K562 (cell line): ENCODE measurements around the gene MYCBPAP. TPM values are rescaled to one million over a fixed set of nuclear protein-coding genes. Genes with fewer than 3 reads are reported as not detected.
A peak's percentile ranks its signal among the peaks of the same experiment; 100 is the strongest.

Experiments used
- ATAC-seq: fragments of 200-7000 bp; cut with Tn5 transposase; 3 replicates; pipeline ENCODE4 v1.9.1; 2020; ENCODE audit warnings: moderate library complexity
- BruUV-seq: library from RNA; stranded (reverse); fragments of 400-500 nt; replicated peaks from 2 replicates; lab custom pipeline; 2021; lab: Mats Ljungman, UMichigan
- CTCF ChIA-PET: fragments of 300-600 bp; formaldehyde crosslinking; extraction: SDS; loops from one replicate; lab custom pipeline; 2021; ENCODE audit warnings: low intra/inter-chr PET ratio; lab: Yijun Ruan, JAX
- POLR2A ChIA-PET: fragments of 300-600, 350-650 bp; sonication (Branson Sonifier 250); formaldehyde crosslinking; extraction: SDS; loops from one replicate; lab custom pipeline; 2021; ENCODE audit warnings: antibody characterized with exemption, inconsistent platforms; lab: Yijun Ruan, JAX
- DNase-seq, 4 experiments: peaks; one replicate each; pipeline versions ENCODE4 v3.0.0 to v3.0.0-alpha.2; 2011 to 2018; ENCODE audit warnings: low spot score in 3 of 4, mixed read lengths in 3 of 4; ENCODE audit errors: extremely low read depth in 1 of 4
- FAIRE-seq: peaks from 2 replicates; lab custom pipeline; 2011; peaks lifted over from hg19 to GRCh38; lab: Jason Lieb, UNC
- H2AFZ ChIP-seq: 2 replicates; pipeline ENCODE4 v1.6.0; 2011; ENCODE audit warnings: low read depth, low read length, control low read depth, inconsistent platforms
- H3K27ac ChIP-seq: fragments of 200-600 bp; 3 replicates; pipeline ENCODE4 v1.8.0; 2011; ENCODE audit warnings: low read depth, mild to moderate bottlenecking, control low read depth, inconsistent platforms, low read length, moderate library complexity, mixed read lengths; ENCODE audit errors: extremely low read depth
- H3K27me3 ChIP-seq, 2 experiments: fragments of 300-600 bp in 1 of 2; 2 replicates in 1 of 2; 3 replicates in 1 of 2; pipeline versions ENCODE4 v1.6.0 to v1.8.0; 2011; ENCODE audit warnings: inconsistent platforms in 2 of 2, low read length in 2 of 2, mild to moderate bottlenecking in 1 of 2, mixed read lengths in 1 of 2, moderate library complexity in 1 of 2; ENCODE audit not compliant: control insufficient read depth in 2 of 2, insufficient read depth in 2 of 2
- H3K36me3 ChIP-seq: fragments of 300-600 bp; 3 replicates; pipeline ENCODE4 v1.8.0; 2011; ENCODE audit warnings: mild to moderate bottlenecking, low read length, inconsistent platforms; ENCODE audit not compliant: control insufficient read depth, insufficient read depth
- H3K4me1 ChIP-seq, 2 experiments: fragments of 200-600 bp in 1 of 2; replicated peaks in 1 of 2; 2 replicates in 1 of 2; 3 replicates in 1 of 2; pipeline versions ENCODE4 v1.5.1 to v1.8.0; 2011; ENCODE audit warnings: inconsistent platforms in 2 of 2, low read length in 2 of 2, mild to moderate bottlenecking in 1 of 2, mixed read lengths in 1 of 2, moderate library complexity in 1 of 2; ENCODE audit not compliant: control insufficient read depth in 2 of 2, insufficient read depth in 2 of 2
- H3K4me2 ChIP-seq: 2 replicates; pipeline ENCODE4 v1.6.1; 2011; ENCODE audit warnings: low read length, control low read depth, inconsistent platforms, mixed read lengths; ENCODE audit not compliant: insufficient read depth
- H3K4me3 ChIP-seq: fragments of 200-600 bp; sonication (generic), shearing (Covaris generic); 2 replicates; pipeline ENCODE4 v1.5.1; 2016; ENCODE audit warnings: control low read depth, inconsistent platforms
- H3K79me2 ChIP-seq: fragments of 200-600 bp; 3 replicates; pipeline ENCODE4 v1.8.0; 2011; ENCODE audit warnings: low read length, inconsistent platforms; ENCODE audit not compliant: control insufficient read depth, insufficient read depth
- H3K9ac ChIP-seq, 2 experiments: 2 replicates each; pipeline versions ENCODE4 v1.6.0 to v1.6.1; 2011; ENCODE audit warnings: low read depth in 2 of 2, low read length in 2 of 2, control low read depth in 1 of 2, inconsistent platforms in 1 of 2, mild to moderate bottlenecking in 1 of 2, mixed read lengths in 1 of 2; ENCODE audit not compliant: insufficient read depth in 1 of 2
- H3K9me1 ChIP-seq: one replicate; pipeline ENCODE4 v1.6.0; 2011; ENCODE audit warnings: inconsistent platforms, mild to moderate bottlenecking, low read length, moderate library complexity; ENCODE audit not compliant: control insufficient read depth, insufficient read depth
- H3K9me3 ChIP-seq: replicated peaks from 2 replicates; pipeline ENCODE4 v1.5.1; 2011; ENCODE audit warnings: low read depth, low read length, inconsistent platforms; ENCODE audit not compliant: control insufficient read depth, insufficient read depth
- H4K20me1 ChIP-seq: replicated peaks from 2 replicates; pipeline ENCODE4 v1.6.1; 2011; ENCODE audit warnings: low read length, inconsistent platforms, mixed read lengths; ENCODE audit not compliant: control insufficient read depth, insufficient read depth
- ARID2 ChIP-seq: fragments of 450-650 bp; IDR thresholded peaks from 2 replicates; pipeline ENCODE4 v1.6.1; 2017; ENCODE audit warnings: antibody characterized with exemption, mild to moderate bottlenecking
- CXXC5 ChIP-seq: fragments of 250-450 bp; sonication (Bioruptor Pico); IDR thresholded peaks from 2 replicates; pipeline ENCODE4 v1.8.0; 2022; ENCODE audit warnings: inconsistent platforms, mild to moderate bottlenecking, moderate library complexity
- HBP1 ChIP-seq: fragments of 450-650 bp; formaldehyde crosslinking; IDR thresholded peaks from 2 replicates; pipeline ENCODE4 v1.4.0; 2022; ENCODE audit warnings: missing genetic modification characterization
- OTX1 ChIP-seq: fragments of 450-650 bp; formaldehyde crosslinking; IDR thresholded peaks from 2 replicates; pipeline ENCODE4 v1.4.0; 2022; ENCODE audit warnings: mild to moderate bottlenecking
- PCBP2 ChIP-seq: fragments of 200-400 bp; formaldehyde crosslinking; IDR thresholded peaks from 2 replicates; pipeline ENCODE4 v1.6.1; 2018; ENCODE audit warnings: low read length, low read depth, mild to moderate bottlenecking, moderate library complexity; ENCODE audit not compliant: poor library complexity, severe bottlenecking
- RBM25 ChIP-seq: fragments of 200-400 bp; formaldehyde crosslinking; IDR thresholded peaks from 2 replicates; pipeline ENCODE4 v1.6.1; 2018; ENCODE audit warnings: low read length, low read depth, moderate library complexity; ENCODE audit not compliant: severe bottlenecking
- STAT6 ChIP-seq: sonication (generic); formaldehyde crosslinking; IDR thresholded peaks from 2 replicates; pipeline ENCODE4 v1.8.1; 2023; ENCODE audit warnings: mild to moderate bottlenecking, missing genetic modification reagents
- TSHZ1 ChIP-seq: fragments of 250-450 bp; sonication (Bioruptor Pico); IDR thresholded peaks from 2 replicates; pipeline ENCODE4 v1.4.0; 2020; ENCODE audit warnings: mild to moderate bottlenecking, moderate library complexity
- VEZF1 ChIP-seq: fragments of 200-800 bp; sonication (Bioruptor generic); IDR thresholded peaks from 2 replicates; pipeline ENCODE4 v1.6.1; 2017; ENCODE audit warnings: missing genetic modification characterization, missing compliant biosample characterization
- WGBS: fragments of 100-300 bp; shearing (Covaris generic); methylation state at CpG from one replicate; pipeline ENCODE4 v1.1.6; 2016; ENCODE audit warnings: low coverage, mixed read lengths; ENCODE audit not compliant: insufficient coverage; ENCODE audit errors: missing lambda C conversion rate; 5-methylcytosine and 5-hydroxymethylcytosine counted together
- in situ Hi-C: fragments of 300-500 bp; cut with MboI; formaldehyde crosslinking; loops from 4 replicates; pipeline ENCODE4 v1.15.0; 2018; ENCODE audit warnings: inconsistent platforms, mixed read lengths
- intact Hi-C: fragments of 100-400 bp; cut with micrococcal nuclease; formaldehyde crosslinking; loops from 2 replicates; pipeline ENCODE4 v1.14.2; 2022
- polyA plus RNA-seq, 8 experiments: library from polyadenylated mRNA; depleted of rRNA in 4 of 8; stranded (reverse) in 5 of 8; unstranded in 3 of 8; fragments of >200 nt; fragmentation: Nextera tagmentation in 2 of 8; fragmentation: Illumina TruSeq in 1 of 8; extraction: Ambion mirVana in 2 of 8; extraction: Trizol in 1 of 8; gene quantifications; 2 replicates each; pipeline versions ENCODE4 v1.2.1 to v1.2.3, GENCODE V29; 2011 to 2014; ENCODE audit warnings: inconsistent platforms in 1 of 8, missing spikeins in 1 of 8
- total RNA-seq, 7 experiments: library from RNA; depleted of rRNA in 6 of 7; stranded (reverse); fragments of >200 nt in 6 of 7; fragmentation: Illumina TruSeq in 2 of 7; extraction: Trizol in 2 of 7; gene quantifications; 2 replicates each; pipeline versions ENCODE4 v1.2.1 to v1.2.3, GENCODE V29; 2011 to 2021; ENCODE audit warnings: low replicate concordance in 1 of 7

MYCBPAP gene
- total and polyA plus RNA-seq, 9 of the 15 experiments (the other 6 are each of a cell fraction or from before 2014, with no cell fraction given): not detected

- no TSS peak for BruUV-seq
- no peak overlapping the region for H3K4me3 ChIP-seq
- 45% methylated on average over 42 of the region's 45 CpGs for WGBS
- H3K4me2 ChIP-seq: no peak overlapping the region
- ChIA-PET POLR2A (interaction anchor here (1.0 kb wide), 1 partner anchor 10 kb away, joined by 3 read pairs; no protein-coding TSS in a partner anchor), CTCF (no interaction called here)
- peaks cover 13% of the 10 kb centered on the region; the same call in 1 of the 2 replicates for H4K20me1 ChIP-seq
- peaks cover 0 to 58% of the 10 kb centered on the region in 2 experiments; a peak in 3 of 5 replicates for H3K4me1 ChIP-seq
- in situ Hi-C loops: no loop called here
- no peaks in the 10 kb centered on the region for H3K9me1 ChIP-seq
- FAIRE-seq (no peak), DNase-seq (no peak), ATAC-seq (no peak)
- H3K9me3 ChIP-seq: no peaks in the 10 kb centered on the region
- intact Hi-C loops: no loop called here
- H3K79me2 ChIP-seq: no peaks in the 10 kb centered on the region
- no peaks in the 10 kb centered on the region for H3K36me3 ChIP-seq
- H2AFZ ChIP-seq: no peak overlapping the region
- peak overlapping the region in 1 of 2 experiments; percentile 19; a peak in 1 of 4 replicates for H3K9ac ChIP-seq
- no peak overlapping the region for H3K27ac ChIP-seq
- peaks cover 11 to 49% of the 10 kb centered on the region in 2 experiments; a peak in 4 of 5 replicates for H3K27me3 ChIP-seq
- TF ChIP-seq OTX1 (CRISPR knock-in tag) (no peak), CXXC5 (no peak), VEZF1 (CRISPR knock-in tag) (no peak), HBP1 (CRISPR knock-in tag) (no peak), TSHZ1 (no peak), STAT6 (CRISPR knock-in tag) (no peak), ARID2 (no peak), RBM25 (peak; percentile 73), PCBP2 (no peak)
Measured at GRCh38 chr17:50536683-50537646, 28.7 kb downstream of the MYCBPAP start.
